ENCODE results near the gene FAM24B. TPM values are rescaled to one million over a fixed set of nuclear protein-coding genes. Genes with fewer than 3 reads are reported as not detected.
A peak's percentile ranks its signal among the peaks of the same experiment; 100 is the strongest.
"Not testable (repeated sequence)": the region's sequence is repeated elsewhere in the genome, so short reads cannot be mapped to it uniquely, and the experiment has no call there.

The FAM24B gene, protein sequence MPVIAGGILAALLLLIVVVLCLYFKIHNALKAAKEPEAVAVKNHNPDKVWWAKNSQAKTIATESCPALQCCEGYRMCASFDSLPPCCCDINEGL
- total RNA-seq (1 to 10 TPM; 2.6 to 4.9 TPM), polyA plus RNA-seq (ENCODE audit: insufficient read length in 2 of 2) (1 to 10 TPM; 5.8 to 8.5 TPM)
- long read RNA-seq, donor 1, partial matches to known transcripts, result 12 of 22 reads
- long read RNA-seq, donor 1, other reads (novel, unspliced or antisense), result 5 of 22 reads
- long read RNA-seq, donor 2, result 0 reads
- long read RNA-seq, donor 3, partial matches to known transcripts, result 0 of 1 reads
- long read RNA-seq, donor 3, other reads (novel, unspliced or antisense), result 0 of 1 reads
- long read RNA-seq, donor 4, transcript FAM24B-202 (4 exons, 745 nt), result major isoform, 5 of 7 reads
- long read RNA-seq, donor 4, partial matches to known transcripts, result 0 of 7 reads
- long read RNA-seq, donor 4, other reads (novel, unspliced or antisense), result 0 of 7 reads

DNA sequence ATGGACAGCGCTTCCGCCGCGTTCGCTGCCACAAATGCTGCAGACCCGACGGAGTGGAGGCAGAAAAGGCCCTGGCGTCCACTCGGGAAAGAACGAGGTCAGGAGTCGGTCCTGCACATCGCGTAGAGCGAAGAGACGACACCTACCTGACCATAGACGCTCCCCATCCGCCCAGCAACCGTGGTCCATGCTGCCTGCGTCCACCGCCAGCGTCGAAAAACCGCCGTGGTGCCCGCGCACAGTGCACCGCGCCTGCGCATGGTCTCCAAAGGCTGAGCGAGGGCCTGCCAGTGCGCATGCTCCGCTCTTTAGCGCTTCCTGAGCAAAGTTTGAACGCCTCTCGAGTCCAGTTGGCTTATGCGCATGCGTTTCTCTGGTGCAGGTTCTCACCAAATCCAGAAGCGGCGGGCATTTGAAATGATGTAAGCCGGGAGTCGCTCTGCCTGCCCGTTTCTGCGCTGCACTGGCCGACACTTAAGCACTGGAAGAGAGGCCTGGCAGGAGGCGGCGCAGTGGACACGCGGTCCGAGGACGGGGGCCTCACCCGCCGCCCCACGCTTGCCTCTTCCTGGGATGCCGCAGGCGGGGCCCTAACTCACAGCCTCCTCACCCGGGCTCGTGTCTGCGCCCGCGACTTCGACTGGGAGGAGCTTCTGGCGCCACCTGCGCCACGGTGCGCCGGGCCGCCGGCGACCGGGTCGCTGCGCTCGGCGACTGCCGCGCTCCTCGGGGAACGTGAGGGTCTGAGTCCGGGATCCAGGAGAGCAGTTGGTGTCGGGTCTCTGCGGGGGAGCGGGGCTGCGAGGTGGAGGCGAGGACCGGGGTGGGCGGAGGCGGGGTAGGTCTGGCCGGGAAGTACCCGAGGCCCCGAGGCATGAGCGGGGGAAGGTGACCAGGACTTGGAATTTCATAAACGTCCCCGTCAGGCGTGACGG lies at the start of gene FAM24B:
FAM24B (minus strand) TSS at position 243 of the 935 bp plus-strand sequence. CDS start 29,066 bp downstream, outside the sequence.
- Histone ChIP-seq H3K27ac (ENCODE audit: low read depth, low read length) (no peak within 1 kb of the TSS), H3K27me3 (ENCODE audit: control insufficient read depth, insufficient read depth, low read length) (no peaks in the 10 kb centered on the region), H3K36me3 (ENCODE audit: control insufficient read depth, insufficient read depth, low read length) (no peaks in the 10 kb centered on the region), H3K4me3 (ENCODE audit: low read depth, low read length) (peak within 1 kb of the TSS; percentile 64), H3K9me3 (ENCODE audit: control insufficient read depth, insufficient read depth, low read length) (peaks cover 2% of the 10 kb centered on the region), H3K4me1 (ENCODE audit: control insufficient read depth, insufficient read depth, low read length) (peaks cover 14% of the 10 kb centered on the region)
- WGBS (ENCODE audit: insufficient coverage), result 4% methylated on average over 90 of the region's 95 CpGs
- peak; percentile 86 to 100 (median 97) for DNase-seq (ENCODE audit: low read depth in 4 of 6, low spot score in 6 of 6)

DNA sequence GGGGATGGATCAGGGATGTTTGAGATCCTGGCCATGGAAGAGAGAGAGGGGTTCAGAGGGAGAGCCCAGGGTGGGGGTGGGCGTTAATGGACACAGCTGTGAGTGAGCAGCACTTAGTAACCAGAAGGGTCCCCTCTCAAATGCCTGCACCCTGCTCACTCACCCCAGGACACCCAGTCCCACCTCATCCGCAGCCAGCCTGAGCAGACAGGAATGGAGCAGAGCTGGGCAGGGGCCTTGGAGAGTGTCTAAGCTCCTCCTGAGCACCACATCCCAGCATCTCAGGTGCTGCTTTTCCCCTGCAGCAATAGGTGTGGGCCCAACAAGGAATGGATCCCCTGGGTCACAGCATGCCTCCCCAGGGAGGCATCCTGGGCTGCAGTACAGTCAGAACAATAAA lies 36.3 kb upstream of the FAM24B start:
- WGBS (ENCODE audit: insufficient coverage), result 86% methylated on average over 1 of the region's 2 CpGs

DNA sequence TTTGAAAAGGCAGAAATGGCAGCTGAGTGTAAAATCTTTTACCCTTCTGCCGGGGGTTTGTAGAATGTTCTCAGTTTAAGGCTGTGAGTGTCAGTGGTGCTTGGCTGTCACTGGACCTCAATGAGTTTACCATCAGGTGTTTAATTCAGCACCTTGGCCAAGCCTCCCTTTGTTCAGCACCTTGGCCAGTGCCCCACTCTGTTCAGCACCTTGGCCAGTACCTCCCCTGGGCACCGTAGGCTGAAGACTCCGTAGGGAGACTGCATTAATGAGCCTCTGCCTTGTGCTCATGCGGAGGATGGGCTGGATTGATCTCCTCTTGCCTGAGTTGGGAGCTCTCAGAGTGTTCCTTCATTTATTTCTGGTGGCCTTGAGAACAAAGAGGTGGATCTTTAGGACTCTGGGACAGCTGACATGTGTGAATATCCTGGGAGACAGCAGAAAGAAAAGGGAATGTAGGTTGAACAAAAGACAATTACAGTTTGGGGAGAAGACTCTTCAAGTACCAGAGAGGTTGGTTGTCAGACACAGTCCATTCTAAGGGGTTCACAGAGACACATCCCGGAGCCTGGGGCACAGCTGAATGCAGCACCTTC lies 32.6 kb upstream of the FAM24B start:
- Histone ChIP-seq H3K9me3 (ENCODE audit: control insufficient read depth, insufficient read depth, low read length) (no peaks in the 10 kb centered on the region), H3K36me3 (ENCODE audit: control insufficient read depth, insufficient read depth, low read length) (no peaks in the 10 kb centered on the region), H3K27ac (ENCODE audit: low read depth, low read length) (no peak overlapping the region), H3K4me3 (ENCODE audit: low read depth, low read length) (no peak overlapping the region), H3K4me1 (ENCODE audit: control insufficient read depth, insufficient read depth, low read length) (no peaks in the 10 kb centered on the region), H3K27me3 (ENCODE audit: control insufficient read depth, insufficient read depth, low read length) (no peaks in the 10 kb centered on the region)
- DNase-seq (ENCODE audit: low read depth in 4 of 6, low spot score in 6 of 6), result peak in 3 of 6 donors; percentile 3 to 47 (median 4)
- WGBS (ENCODE audit: insufficient coverage), result 28% methylated on average over 5 of the region's 5 CpGs

More for the DNA sequence above, 36.3 kb upstream of the FAM24B start:
- no peaks in the 10 kb centered on the region for H3K27me3 ChIP-seq (ENCODE audit: control insufficient read depth, insufficient read depth, low read length)
- no peaks in the 10 kb centered on the region for H3K9me3 ChIP-seq (ENCODE audit: control insufficient read depth, insufficient read depth, low read length)
- H3K4me3 ChIP-seq (ENCODE audit: low read depth, low read length), result no peak overlapping the region
- no peaks in the 10 kb centered on the region for H3K36me3 ChIP-seq (ENCODE audit: control insufficient read depth, insufficient read depth, low read length)
- no peak for DNase-seq (ENCODE audit: low read depth in 4 of 6, low spot score in 6 of 6)
- H3K27ac ChIP-seq (ENCODE audit: low read depth, low read length), result no peak overlapping the region
- H3K4me1 ChIP-seq (ENCODE audit: control insufficient read depth, insufficient read depth, low read length), result no peaks in the 10 kb centered on the region

DNA sequence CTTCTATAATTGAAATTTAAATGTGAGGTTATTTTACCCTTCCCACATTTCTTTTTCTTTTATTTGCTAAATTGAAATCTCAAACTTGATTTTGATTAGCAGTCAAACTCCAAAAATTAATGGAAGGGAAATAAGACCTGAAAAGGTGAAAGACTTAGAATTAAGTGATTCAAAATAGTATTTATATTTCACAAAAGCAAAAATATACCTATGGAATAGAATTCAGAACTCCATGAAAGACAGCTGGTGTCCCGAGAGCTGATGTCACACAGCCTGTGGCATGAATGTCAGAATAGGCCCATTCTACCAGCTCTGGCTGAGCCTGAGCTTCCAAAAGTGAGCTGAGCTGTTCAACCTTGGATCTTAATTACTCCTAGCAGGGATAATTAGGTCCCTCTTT lies 30.9 kb upstream of the FAM24B start, which contains the start of gene FAM24A:
FAM24A (plus strand) TSS at position 301 of the 400 bp plus-strand sequence. CDS start 1,025 bp downstream, outside the sequence.
- no peaks in the 10 kb centered on the region for H3K36me3 ChIP-seq (ENCODE audit: control insufficient read depth, insufficient read depth, low read length)
- H3K4me1 ChIP-seq (ENCODE audit: control insufficient read depth, insufficient read depth, low read length), result no peaks in the 10 kb centered on the region
- H3K27ac ChIP-seq (ENCODE audit: low read depth, low read length), result no peak within 1 kb of the TSS
- no peaks in the 10 kb centered on the region for H3K27me3 ChIP-seq (ENCODE audit: control insufficient read depth, insufficient read depth, low read length)
- no peaks in the 10 kb centered on the region for H3K9me3 ChIP-seq (ENCODE audit: control insufficient read depth, insufficient read depth, low read length)
- no peak for DNase-seq (ENCODE audit: low read depth in 4 of 6, low spot score in 6 of 6)
- H3K4me3 ChIP-seq (ENCODE audit: low read depth, low read length), result no peak within 1 kb of the TSS
- WGBS (ENCODE audit: insufficient coverage), result 57% methylated on average over 1 of the region's 1 CpG

DNA sequence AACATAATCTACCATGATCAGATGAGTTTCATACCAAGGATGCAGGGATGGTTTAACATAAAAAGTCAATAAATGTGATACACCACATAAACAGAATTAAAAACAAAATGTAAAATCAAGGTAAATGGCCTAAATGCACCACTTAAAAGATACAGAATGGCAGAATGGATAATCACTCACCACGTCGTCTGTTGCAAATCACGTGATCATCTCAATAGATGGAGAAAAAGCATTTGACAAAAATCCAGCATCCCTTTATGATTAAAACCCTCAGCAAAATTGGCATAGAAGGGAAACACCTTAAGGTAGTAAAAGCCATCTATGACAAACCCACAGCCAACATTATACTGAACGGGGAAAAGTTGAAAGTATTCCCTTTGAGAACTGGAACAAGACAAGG lies 24.5 kb upstream of the FAM24B start:
- H3K27ac ChIP-seq (ENCODE audit: low read depth, low read length); H3K4me3 ChIP-seq (ENCODE audit: low read depth, low read length); H3K9me3 ChIP-seq (ENCODE audit: control insufficient read depth, insufficient read depth, low read length); H3K36me3 ChIP-seq (ENCODE audit: control insufficient read depth, insufficient read depth, low read length); H3K27me3 ChIP-seq (ENCODE audit: control insufficient read depth, insufficient read depth, low read length); DNase-seq (ENCODE audit: low read depth in 4 of 6, low spot score in 6 of 6); H3K4me1 ChIP-seq (ENCODE audit: control insufficient read depth, insufficient read depth, low read length): not testable (repeated sequence)
- WGBS (ENCODE audit: insufficient coverage), result 44% methylated on average over 3 of the region's 4 CpGs

DNA sequence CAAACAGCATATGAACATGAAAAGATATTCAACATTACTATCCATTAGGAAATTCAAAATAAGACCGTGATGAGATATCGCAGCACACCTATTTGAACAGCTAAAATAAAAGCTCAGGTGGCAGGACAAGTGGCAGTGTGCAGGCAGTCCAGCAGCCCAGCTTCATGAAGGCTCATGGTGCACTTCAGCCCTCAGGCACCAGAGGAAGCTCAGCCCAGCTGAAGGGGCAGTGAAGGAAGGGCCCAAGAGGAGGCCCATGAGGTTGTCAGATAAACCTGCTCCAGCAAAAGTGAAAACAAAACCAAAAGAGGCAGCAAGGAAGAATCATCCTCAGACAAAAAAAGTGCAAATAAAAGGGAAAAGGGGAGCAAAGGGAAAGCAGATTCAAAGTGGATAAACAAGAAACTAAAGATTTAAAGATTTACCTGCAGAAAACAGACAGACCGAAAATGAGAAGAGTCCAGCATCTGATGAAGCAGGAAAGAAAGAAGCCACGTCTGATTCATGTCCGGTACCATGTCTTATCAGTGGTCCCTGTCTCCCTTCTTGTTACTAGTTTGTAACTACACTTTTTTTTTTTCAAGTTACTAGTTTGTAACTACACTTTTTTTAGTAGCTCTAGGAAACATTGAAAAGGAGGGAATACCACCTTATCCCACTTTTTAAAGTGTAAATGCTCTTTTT lies 15.0 kb upstream of the FAM24B start:
- Histone ChIP-seq H3K27ac (ENCODE audit: low read depth, low read length) (no peak overlapping the region), H3K4me3 (ENCODE audit: low read depth, low read length) (no peak overlapping the region), H3K4me1 (ENCODE audit: control insufficient read depth, insufficient read depth, low read length) (no peaks in the 10 kb centered on the region), H3K9me3 (ENCODE audit: control insufficient read depth, insufficient read depth, low read length) (no peaks in the 10 kb centered on the region), H3K36me3 (ENCODE audit: control insufficient read depth, insufficient read depth, low read length) (no peaks in the 10 kb centered on the region), H3K27me3 (ENCODE audit: control insufficient read depth, insufficient read depth, low read length) (no peaks in the 10 kb centered on the region)
- 93% methylated on average over 2 of the region's 5 CpGs for WGBS (ENCODE audit: insufficient coverage)
- DNase-seq (ENCODE audit: low read depth in 4 of 6, low spot score in 6 of 6), result no peak

DNA sequence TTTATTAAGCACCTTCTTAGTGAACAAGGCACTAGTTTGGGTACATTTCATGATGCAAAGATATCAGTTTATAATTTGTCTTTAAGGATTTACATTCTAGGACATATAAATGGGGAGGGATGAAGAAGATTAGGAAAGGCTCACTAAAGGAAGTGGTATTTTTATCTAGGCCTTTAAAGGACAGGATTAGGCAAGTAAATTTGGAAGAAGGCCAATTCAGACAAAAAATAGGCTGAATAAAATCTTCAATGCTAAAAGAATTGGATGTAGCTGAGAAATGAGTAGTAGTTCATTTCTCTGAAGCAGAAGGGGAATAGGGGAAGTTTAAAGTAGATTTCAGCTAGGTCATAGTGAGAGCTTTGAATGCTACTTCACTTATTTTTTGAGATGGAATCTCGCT lies 4.8 kb upstream of the FAM24B start:
- Histone ChIP-seq H3K36me3 (ENCODE audit: control insufficient read depth, insufficient read depth, low read length) (no peaks in the 10 kb centered on the region), H3K4me1 (ENCODE audit: control insufficient read depth, insufficient read depth, low read length) (peaks cover 10% of the 10 kb centered on the region), H3K9me3 (ENCODE audit: control insufficient read depth, insufficient read depth, low read length) (no peaks in the 10 kb centered on the region), H3K27me3 (ENCODE audit: control insufficient read depth, insufficient read depth, low read length) (no peaks in the 10 kb centered on the region), H3K27ac (ENCODE audit: low read depth, low read length) (no peak overlapping the region), H3K4me3 (ENCODE audit: low read depth, low read length) (no peak overlapping the region)
- no peak for DNase-seq (ENCODE audit: low read depth in 4 of 6, low spot score in 6 of 6)
- WGBS (ENCODE audit: insufficient coverage), result 86% methylated on average over 1 of the region's 1 CpG

DNA sequence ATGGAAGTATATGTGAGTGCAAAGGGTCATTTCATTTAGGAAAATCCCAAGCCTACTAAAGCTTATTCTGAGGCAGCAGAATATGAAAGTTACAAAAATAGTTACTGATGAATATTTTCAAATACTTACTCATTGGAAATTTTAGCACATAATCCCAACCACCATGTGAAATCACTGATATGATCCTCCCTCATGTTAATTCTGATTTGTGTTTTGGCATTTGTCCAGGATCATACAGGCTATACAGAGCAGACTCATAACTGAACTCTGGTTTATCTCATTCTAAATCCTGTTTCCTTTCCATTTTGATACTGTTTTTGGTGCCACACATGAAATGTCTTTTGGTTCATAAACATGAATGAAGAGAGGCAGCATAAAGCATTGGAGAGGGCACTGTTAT lies 3.4 kb upstream of the FAM24B start:
- H3K4me1 ChIP-seq (ENCODE audit: control insufficient read depth, insufficient read depth, low read length), result peaks cover 14% of the 10 kb centered on the region

DNA sequence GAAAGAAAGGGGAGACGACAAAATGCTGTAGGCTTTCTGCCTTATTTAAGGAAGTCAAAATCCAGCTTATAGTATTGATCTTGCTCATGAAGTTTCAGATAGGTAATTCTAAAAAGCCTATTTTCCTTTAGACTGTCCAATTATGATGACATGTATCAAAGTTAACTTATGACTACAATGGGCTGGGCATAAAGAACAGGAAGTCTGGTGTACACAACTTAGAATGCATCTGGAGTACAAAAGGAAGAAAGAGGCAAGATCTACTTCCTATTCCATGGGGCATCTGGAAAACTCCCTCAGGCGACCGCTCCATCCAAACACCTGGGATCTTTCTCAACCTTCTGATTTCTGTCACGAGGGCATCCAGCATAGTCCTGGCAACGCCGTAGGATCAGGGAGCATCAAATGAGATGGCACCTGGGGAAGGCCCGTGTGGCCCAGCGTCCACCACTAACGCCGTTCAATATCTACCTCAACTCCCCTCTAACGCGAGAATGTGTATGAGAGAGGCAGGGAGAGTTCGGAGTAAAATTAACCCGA lies 512 bp downstream of the FAM24B start:
- H3K36me3 ChIP-seq (ENCODE audit: control insufficient read depth, insufficient read depth, low read length), result no peaks in the 10 kb centered on the region
- peaks cover 3% of the 10 kb centered on the region for H3K9me3 ChIP-seq (ENCODE audit: control insufficient read depth, insufficient read depth, low read length)
- DNase-seq (ENCODE audit: low read depth in 4 of 6, low spot score in 6 of 6), result no peak
- H3K4me1 ChIP-seq (ENCODE audit: control insufficient read depth, insufficient read depth, low read length), result peaks cover 14% of the 10 kb centered on the region
- peak overlapping the region; percentile 64 for H3K4me3 ChIP-seq (ENCODE audit: low read depth, low read length)
- no peaks in the 10 kb centered on the region for H3K27me3 ChIP-seq (ENCODE audit: control insufficient read depth, insufficient read depth, low read length)
- WGBS (ENCODE audit: insufficient coverage), result 65% methylated on average over 6 of the region's 14 CpGs
- no peak overlapping the region for H3K27ac ChIP-seq (ENCODE audit: low read depth, low read length)

More for the DNA sequence above, 3.4 kb upstream of the FAM24B start:
- no peak for DNase-seq (ENCODE audit: low read depth in 4 of 6, low spot score in 6 of 6)
- Histone ChIP-seq H3K27ac (ENCODE audit: low read depth, low read length) (no peak overlapping the region), H3K36me3 (ENCODE audit: control insufficient read depth, insufficient read depth, low read length) (no peaks in the 10 kb centered on the region), H3K4me3 (ENCODE audit: low read depth, low read length) (no peak overlapping the region), H3K27me3 (ENCODE audit: control insufficient read depth, insufficient read depth, low read length) (no peaks in the 10 kb centered on the region), H3K9me3 (ENCODE audit: control insufficient read depth, insufficient read depth, low read length) (peaks cover 2% of the 10 kb centered on the region)
